ENCODE measurements around the gene PPP2R2C. TPM values are rescaled to one million over a fixed set of nuclear protein-coding genes. Genes with fewer than 3 reads are reported as not detected.

PPP2R2C gene
- total RNA-seq: 10 to 100 TPM in 3 of 9 donors, 1 to 10 TPM in 6; 4.5 to 20.0 (median 8.0) TPM
- polyA plus RNA-seq: 1 to 10 TPM in 1 of 2 donors, under 1 TPM in 1; 0.22 to 1.3 TPM
- long read RNA-seq, donor 1, partial matches to known transcripts: 1 of 5 reads
- long read RNA-seq, donor 1, other reads (novel, unspliced or antisense): 1 of 5 reads
- long read RNA-seq, donor 2, partial matches to known transcripts: 2 of 3 reads
- long read RNA-seq, donor 2, other reads (novel, unspliced or antisense): 1 of 3 reads
- long read RNA-seq, donor 3, partial matches to known transcripts: 0 of 2 reads
- long read RNA-seq, donor 3, other reads (novel, unspliced or antisense): 0 of 2 reads

GRCh38 chr4:6472387-6473263 lies at the start of gene PPP2R2C:
Gene PPP2R2C, minus strand, starts transcription at chr4:6472614. Its CDS starts 385 bp downstream, at chr4:6472229.
- 2 to 12% (median 4%) methylated on average over 17 to 86 of the region's 86 CpGs for WGBS, 4 donors
- no peaks in the 10 kb centered on the region for H3K9me3 ChIP-seq
- peaks cover 0 to 21% (median 0%) of the 10 kb centered on the region in 12 donors for H3K4me1 ChIP-seq
- no peaks in the 10 kb centered on the region for H3K36me3 ChIP-seq
- no peak for TF ChIP-seq POLR2A (IDR thresholded peaks at IDR 0.05)
- DNase-seq (no peak), ATAC-seq (peak in 2 of 4 donors; percentile 16 to 20)
- peaks cover 0 to 62% (median 20%) of the 10 kb centered on the region in 9 donors for H3K27me3 ChIP-seq
- peak within 1 kb of the TSS in 10 of 12 donors; percentile 11 to 60 (median 51) for H3K4me3 ChIP-seq
- intact Hi-C loops (cut with DNase I): loop anchor here in 1 of 10 donors (5.0 kb wide), 1 partner anchor 75 kb away; no protein-coding TSS in a partner anchor
- no peak within 1 kb of the TSS for H3K27ac ChIP-seq

- Histone ChIP-seq H3K4me1 (peaks cover 0 to 8% (median 0%) of the 10 kb centered on the region in 12 donors), H3K4me3 (no peak overlapping the region), H3K9me3 (peaks cover 0 to 16% (median 0%) of the 10 kb centered on the region in 12 donors), H3K27ac (no peak overlapping the region), H3K27me3 (no peaks in the 10 kb centered on the region), H3K36me3 (no peaks in the 10 kb centered on the region)
- TF ChIP-seq CTCF (IDR thresholded peaks at IDR 0.05): no peak
- TF ChIP-seq POLR2A (IDR thresholded peaks at IDR 0.05): no peak
- ATAC-seq (no peak), DNase-seq (no peak)
- intact Hi-C loops (cut with DNase I): no loop called here
- WGBS, 4 donors: 76 to 91% (median 83%) methylated on average over 6 of the region's 6 CpGs
Measured at GRCh38 chr4:6520978-6521377, 48.6 kb upstream of the PPP2R2C start.

- H3K4me1 ChIP-seq: peaks cover 0 to 8% (median 0%) of the 10 kb centered on the region in 12 donors
- no peaks in the 10 kb centered on the region for H3K36me3 ChIP-seq
- no peak overlapping the region for H3K4me3 ChIP-seq
- ATAC-seq (peak in 1 of 4 donors; percentile 9), DNase-seq (no peak)
- H3K9me3 ChIP-seq: peaks cover 0 to 16% (median 0%) of the 10 kb centered on the region in 12 donors
- TF ChIP-seq CTCF (IDR thresholded peaks at IDR 0.05) (no peak), POLR2A (IDR thresholded peaks at IDR 0.05) (no peak)
- WGBS, 4 donors: 47 to 62% (median 52%) methylated on average over 11 of the region's 11 CpGs
- intact Hi-C loops (cut with DNase I): no loop called here
- no peaks in the 10 kb centered on the region for H3K27me3 ChIP-seq
- H3K27ac ChIP-seq: no peak overlapping the region
Measured at GRCh38 chr4:6520051-6520636, 47.7 kb upstream of the PPP2R2C start.

GRCh38 chr4:6517171-6517570 lies 44.8 kb upstream of the PPP2R2C start:
- TF ChIP-seq CTCF (IDR thresholded peaks at IDR 0.05): no peak
- TF ChIP-seq POLR2A (IDR thresholded peaks at IDR 0.05): no peak
- intact Hi-C loops (cut with DNase I): no loop called here
- H3K36me3 ChIP-seq: no peaks in the 10 kb centered on the region
- peaks cover 0 to 8% (median 0%) of the 10 kb centered on the region in 12 donors for H3K4me1 ChIP-seq
- DNase-seq (no peak), ATAC-seq (peak; percentile 30 to 62 (median 44))
- no peak overlapping the region for H3K4me3 ChIP-seq
- H3K27ac ChIP-seq: peak overlapping the region in 3 of 12 donors; percentile 29 to 63 (median 41)
- H3K27me3 ChIP-seq: no peaks in the 10 kb centered on the region
- peaks cover 0 to 20% (median 0%) of the 10 kb centered on the region in 12 donors for H3K9me3 ChIP-seq
- WGBS, 4 donors: 39 to 68% (median 57%) methylated on average over 2 of the region's 2 CpGs

Data from heart left ventricle (tissue), 16 donors.